GM18519 (cell line): ENCODE data around the gene SLC12A7.

Experiments used
- ATAC-seq: cut with Tn5 transposase; IDR thresholded peaks from one replicate; pipeline ENCODE4 v1.9.1; 2021; ENCODE audit warnings: mild to moderate bottlenecking, moderate library complexity; ENCODE audit not compliant: unreplicated experiment, low FRiP score

SLC12A7 gene

DNA sequence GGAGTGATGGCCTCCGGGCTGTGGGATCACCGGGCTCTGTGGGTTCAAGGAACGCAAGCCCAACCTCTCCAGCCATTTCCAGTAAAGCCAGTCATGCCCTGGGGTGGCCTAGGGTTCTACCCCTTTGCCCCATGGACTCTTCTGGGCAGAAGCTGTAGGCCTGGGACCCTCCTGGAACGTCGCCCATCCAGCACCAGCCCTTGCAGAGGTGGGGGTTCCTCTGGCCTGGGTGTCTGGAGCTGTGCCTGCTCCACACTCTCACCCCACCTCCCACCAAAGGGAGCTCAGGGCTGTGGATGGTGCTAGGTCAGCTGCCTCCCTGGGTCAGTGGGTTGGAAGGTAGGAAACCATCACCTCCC, 1.4 kb upstream of the SLC12A7 start:
- ATAC-seq = no peak

DNA sequence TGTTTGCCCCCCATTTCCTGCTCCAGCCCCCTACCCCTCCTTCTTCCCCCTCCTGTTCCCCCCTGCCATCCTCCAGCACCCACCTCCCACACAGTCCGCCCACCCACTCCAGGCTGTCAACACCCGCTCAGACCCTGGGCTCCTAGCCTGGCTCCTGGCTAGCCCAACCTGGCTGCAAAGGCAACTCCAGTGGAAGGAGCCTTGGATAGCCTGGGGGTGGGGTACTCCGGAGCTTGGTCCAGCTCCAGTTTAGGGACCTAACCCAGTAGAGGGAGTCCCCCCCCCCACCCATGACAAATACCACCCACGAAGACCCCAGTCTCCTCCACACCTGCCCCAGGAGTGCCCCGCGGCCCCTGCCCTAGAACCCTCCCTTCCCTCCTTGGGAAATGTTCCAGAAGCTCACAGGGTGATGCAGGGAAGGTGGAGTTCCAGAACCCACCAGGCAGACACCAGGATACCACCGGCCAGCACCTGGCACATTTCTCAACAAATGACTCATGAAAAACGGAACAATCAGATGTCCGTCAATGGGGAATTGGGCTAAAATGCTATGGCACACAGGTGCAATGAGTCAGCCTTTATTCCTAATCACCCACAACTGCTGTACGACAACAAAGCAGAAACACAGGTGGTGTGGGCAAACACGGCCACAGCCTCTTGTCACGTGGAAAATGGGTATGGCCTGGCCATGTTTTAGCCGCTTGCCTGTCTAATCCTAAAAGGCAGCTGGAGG, 901 bp upstream of the SLC12A7 start:
- ATAC-seq = no peak

DNA sequence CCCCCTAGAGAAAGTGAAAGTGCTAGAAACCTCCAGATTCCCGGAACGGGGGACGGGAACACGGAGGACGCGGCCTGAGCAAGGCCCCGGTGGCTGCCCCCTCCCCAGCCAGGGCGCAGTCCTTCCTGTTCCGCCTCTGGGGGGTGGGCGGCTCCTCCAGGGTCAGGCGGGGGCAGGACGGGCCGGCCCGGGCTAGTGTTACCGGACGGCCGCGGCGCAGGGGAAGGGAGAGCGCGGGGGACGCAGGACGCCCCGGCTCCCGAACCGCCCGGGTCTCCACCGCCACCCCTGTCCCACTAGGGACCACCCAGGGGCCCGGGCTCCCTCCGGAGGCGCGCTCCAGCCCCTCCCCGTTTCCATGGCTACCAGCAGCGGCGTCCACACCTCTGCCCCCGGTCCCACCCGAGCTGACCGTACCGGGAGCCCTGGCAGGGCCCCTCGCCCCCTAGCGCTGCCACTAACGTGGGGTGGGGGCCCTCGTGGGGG, 579 bp downstream of the SLC12A7 start:
- peak; percentile 8 for ATAC-seq

DNA sequence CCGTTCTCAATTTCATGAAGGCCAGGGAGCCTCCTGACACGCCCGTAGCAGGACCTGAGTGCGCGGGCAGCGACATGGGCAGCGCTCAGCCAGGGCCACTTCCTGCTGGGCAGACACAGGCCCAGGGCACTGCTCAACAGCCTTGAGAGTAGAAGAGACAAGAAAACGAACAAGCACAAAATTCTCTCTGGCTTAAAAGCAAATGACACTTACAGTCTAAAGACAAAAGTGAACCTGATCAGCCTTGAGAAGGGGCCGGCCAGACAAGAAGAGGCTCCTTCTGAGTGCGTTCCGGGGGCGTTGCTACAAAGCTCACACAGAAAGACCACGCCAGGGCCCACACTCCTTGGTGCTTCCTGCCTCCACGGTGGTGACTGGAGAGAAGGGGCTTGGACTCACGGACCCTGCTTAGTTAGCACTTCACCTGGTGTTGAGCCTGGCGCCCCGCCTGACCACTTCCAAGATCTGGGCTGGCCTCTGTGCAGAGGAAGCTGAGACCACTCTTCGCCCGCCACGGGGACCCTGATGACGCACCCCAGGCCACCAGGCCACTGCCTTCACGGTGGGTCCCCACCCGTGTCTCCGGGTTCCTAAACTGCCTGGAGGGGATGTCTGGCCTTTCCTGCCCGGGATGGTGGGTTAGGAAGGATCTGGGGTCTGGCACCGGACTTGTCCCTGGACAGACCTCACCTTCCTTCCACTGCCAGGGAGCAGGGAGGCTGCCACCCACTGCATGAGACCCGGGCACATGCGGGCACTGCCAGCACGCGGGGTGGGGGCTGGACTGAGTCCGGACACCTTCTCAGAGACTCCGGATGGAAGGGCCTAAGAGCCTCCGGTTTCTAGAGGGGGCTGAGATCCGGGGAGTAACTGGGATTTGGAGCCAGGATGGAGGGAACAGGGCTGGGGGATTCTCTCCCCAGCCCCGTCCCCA, 1.3 kb downstream of the SLC12A7 start:
- no peak for ATAC-seq

DNA sequence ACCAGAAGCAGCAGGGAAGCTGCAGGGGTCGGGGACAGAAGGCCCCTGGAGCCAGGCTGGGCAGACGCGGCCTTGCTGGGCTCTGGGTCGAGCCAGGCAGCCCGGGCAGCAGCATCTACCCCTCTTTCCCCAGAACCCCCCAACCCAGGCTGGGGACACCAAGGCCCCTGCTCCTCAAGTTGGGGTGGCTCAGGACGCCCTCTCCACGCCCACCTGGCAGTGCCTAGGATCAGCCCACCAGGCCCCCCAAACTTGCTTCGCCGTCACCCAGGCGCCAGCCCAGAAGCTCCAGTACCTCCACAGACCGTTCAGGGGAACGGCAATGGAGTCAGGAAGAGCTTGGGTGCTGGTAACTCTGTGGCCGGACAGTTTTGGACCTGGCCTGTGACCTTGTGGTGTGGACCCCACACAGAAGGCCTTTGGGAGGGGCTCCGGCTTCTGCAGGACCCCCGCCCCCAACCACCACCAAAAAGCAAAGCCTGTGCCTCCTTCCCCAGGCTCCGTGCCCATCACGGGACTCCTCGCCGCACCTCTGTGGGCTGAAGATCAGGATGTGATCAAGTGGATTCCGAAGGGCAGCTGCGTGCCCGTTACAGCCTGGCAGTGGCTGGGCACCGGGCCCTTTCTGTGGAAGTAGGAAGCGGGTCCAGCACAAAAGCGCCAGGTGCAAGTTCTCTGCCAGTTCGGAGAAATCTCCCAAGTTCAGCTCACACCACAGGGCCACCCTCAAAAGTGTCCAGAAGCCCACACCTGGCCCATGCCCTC, 2.1 kb downstream of the SLC12A7 start:
- no peak for ATAC-seq

DNA sequence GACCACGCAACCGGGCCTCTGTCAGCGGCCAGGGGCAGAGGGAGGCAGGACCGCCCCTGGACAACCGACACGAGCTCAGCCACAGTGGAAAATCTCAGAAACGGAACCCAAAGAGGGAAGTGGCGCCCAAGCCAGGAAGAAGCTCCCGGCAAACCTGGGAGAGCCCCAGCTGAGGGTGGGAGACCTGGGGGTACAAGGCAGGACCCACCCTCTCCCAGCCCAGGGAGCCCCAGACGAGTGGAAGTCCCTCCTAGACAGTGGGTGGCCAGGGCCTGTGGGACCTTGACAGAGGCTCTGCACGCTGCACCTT, 3.0 kb downstream of the SLC12A7 start:
- no peak for ATAC-seq

DNA sequence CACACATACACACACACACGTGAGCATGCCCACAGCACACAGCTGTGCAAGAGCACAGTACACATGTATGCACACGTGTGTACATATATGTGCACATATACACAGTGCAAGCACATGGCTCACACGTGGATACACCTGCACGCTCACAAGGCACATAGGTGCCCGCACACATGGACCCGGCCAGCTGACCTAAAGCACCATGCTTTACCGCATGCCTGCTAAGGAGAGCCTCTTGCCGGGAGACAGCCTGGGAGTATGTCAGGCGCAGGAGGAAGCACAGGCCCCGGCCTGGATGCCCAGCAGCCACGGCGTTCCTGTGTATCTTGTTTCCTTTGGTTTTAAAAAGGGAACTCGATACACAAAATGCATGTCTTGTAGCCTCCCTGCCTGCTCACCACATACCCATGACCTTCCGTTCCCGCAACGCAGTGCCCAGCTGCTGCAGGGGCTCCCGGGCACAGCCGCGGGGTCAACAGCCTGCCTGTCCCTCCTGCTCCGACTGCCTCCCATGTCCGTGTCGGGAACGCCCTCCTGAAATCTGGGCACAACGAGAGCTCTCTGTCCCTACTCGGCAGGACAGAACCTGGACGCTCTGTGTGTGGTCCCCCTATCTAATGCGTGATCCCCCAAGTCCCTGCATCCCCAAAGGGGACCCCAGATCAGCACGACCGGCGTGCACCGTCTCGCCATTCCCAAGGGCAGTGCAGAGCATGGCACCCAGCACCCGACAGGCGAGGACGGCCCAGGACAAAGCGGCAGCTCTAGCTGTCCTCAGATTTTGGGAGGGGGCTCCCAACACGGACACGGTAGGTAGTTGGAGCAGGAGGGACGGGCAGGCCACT, 3.6 kb downstream of the SLC12A7 start:
- ATAC-seq = no peak

DNA sequence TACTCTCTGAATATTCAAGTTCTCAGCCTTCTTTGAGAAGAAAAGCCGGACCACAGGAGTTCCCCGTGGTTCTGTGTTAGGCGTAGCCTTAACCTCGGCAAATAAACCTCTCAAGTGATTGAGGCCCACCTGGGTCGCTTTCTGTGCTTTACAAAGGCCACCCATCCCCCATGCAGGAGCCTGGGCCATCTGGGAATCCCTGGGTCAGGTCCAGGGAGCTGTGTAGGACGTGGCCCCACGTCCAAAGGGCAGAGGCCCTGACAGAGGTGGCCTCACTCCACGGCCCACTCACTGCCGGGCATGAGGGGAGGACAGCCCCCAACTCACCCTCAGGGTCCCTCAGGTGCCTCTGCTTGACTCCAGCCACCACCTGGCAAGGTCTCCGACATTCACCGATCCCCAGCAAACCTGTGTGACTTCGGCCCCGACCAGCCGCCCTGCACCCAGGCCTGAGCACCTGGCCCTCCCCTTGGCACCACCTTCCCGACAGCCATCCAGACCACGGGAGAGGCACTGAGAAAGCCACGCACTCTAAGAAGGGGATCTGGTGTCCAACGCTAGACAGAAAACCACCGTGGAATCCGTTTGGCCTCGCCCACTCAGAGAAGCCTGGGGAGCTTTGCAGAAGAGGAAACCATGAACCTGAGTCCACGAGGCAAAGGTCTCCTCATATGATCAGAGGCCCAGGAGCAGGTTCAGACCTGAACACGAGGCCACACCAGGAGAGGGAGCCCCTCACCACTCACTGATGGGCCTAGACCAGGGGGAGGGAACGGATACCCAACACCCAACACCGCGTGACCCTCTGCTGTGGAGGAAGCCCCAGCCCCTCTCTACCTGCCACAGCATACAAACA, 4.5 kb downstream of the SLC12A7 start:
- no peak for ATAC-seq

DNA sequence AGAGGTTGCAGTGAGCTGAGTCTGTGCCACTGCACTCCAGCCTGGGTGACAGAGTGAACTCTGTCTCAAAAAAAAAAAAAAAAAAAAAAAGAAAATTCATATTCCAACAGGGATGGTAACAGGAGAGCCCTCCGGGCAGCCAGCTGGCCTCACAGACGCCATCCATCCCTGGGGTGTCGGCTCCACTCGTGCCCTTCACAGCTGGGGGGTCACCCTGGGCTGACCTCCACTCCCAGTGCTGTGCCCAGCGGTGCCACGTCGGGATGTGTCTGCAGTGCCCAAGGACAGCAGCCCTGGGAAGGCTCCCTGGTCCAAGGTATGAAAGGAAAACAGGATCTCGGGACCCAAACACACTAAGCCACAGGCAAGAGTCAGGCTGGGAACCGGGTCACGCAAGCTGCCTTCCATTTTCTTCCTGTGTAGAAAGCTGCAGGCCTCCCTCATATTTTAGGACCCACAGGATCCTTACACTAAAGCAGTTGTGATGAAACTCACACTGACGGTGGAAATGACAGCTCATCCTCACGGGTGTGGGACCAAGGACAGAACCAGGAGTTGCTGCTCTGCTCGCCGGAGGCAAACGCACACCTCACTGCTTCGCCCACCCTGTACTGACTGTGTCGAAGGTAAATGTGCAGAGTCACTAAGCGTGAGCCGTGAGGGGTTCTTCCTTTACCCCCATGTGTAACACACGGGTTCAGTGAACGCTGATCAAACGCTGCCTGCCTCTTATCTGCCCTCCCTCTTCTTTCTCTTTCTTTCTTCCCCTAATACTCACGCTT, 5.3 kb downstream of the SLC12A7 start:
- ATAC-seq = no peak

DNA sequence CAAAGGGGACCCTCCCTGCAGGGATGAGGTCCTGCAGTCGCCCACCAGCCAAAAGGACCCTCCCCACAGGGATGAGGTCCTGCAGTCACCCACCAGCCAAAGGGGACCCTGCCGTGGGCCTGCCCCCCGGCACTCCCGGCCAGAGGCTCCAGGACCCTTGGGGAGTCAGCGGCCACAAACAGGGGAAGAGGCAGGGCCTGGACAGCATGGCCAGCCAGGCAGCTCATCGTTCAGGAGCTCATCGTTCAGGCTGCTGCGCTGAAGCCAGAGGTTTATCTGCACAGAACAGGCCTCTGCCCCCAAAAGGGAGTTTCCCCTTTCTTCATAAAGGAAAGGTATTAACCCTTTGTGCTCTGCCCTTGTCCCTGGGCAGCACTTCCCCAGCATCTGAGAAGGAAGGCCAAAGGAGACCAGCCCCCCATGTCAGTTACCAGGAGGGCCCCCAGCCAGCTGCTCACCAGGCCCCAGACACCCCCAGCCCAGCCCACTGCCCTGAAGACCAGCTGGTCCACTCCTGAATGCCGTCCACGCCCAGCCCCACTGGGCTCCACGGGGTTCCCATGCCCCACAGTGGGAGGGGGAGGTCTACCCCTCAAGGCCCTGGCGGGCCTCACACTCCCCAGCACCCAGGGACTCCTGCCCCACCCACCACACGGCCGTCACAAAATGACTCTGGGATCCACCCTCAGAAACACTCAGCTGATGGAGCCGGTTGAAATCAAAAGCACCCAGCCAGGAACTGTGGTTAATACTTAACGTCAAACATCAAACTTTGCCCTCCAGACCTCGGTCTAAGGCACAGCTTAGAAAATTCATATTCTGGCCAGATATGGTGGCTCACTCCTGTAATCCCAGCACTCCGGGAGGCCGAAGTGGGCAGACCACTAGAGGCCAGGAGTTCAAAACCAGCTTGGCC, 6.3 kb downstream of the SLC12A7 start:
- ATAC-seq = no peak

DNA sequence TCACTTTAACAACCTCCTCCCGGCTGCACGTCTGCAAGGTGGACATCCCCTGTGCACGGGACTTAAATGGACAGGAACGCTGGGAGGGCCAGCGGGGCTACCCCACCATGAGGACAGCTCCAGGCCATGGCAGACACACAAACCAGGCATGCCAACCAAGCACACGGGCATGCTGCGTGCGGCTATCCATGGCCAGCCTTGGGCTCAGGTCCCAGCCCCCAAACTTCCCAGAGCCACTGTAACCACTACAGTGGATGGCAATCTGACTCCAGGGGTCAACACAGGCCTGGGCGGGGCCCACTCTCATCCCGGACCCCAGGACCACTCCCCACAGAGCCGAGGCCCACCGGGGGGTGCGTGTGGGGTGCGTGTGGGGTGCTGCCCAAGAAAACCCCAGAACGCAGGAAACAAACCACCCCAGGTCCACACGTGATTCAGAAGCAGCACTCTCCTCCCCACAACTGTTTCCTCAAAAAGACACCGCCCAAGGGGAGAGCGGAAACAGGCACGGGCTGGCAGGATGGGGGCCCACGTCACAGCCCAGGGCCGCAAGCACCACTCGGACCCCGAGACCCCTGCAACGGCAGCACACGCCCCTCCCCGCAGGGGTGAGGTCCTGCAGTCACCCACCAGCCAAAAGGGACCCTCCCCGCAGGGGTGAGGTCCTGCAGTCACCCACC, 7.4 kb downstream of the SLC12A7 start:
- no peak for ATAC-seq

DNA sequence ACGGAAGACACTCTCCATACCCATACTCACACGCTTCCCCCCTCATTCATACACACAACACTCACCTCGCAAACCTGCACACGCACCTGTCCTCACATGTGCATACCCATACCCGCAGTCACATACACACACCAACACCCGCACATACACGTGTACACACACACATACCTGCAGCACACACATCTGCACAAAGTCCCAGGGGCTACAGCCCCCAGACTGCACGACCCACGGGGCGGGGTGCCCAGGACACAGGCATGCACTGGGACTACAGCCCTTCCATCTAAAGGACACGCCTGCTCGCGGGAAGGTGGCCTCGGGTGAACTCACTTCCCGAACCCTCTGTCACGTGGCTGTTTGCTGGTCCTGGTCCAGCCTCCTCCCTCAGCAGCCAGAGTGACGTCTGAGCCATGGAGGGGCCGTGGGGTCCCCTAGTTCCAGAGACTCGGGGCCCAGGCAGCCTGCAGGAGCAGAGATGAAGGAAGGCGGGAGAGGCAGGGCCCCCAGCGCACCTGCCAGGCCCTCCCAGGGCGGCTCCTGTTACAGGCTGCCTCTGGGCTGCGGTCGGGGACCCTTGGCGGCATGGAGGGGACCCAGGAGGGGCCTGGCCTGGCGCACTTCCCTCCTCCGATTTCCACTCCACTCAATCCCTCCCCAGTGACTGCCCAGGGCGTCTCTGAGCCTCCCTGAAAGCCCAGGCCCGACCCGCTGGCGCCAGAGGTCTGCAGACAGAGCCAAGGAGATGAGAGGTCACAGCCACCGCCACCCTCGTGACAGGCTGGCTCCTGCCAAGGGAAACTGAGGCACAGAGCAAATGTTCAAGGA, 8.1 kb downstream of the SLC12A7 start:
- ATAC-seq = no peak

DNA sequence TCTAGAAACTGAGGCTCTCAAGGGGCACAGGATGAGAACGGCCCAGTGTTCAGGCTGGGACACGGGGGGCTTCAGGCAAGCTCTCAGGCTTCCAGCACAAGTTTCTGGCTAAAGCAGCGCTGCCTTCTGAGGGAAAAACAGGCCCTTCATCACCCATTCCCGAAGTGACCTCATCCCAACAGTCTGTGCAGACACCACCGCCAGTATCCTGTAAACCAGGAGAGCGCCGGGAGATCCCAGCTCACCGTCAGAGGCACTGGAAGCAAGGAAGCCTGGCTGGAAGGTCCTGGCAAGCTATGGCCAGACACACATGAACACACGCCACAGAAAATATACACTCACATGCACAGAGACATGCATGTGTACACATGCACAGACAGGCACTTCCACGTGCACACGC, 8.8 kb downstream of the SLC12A7 start:
- no peak for ATAC-seq

DNA sequence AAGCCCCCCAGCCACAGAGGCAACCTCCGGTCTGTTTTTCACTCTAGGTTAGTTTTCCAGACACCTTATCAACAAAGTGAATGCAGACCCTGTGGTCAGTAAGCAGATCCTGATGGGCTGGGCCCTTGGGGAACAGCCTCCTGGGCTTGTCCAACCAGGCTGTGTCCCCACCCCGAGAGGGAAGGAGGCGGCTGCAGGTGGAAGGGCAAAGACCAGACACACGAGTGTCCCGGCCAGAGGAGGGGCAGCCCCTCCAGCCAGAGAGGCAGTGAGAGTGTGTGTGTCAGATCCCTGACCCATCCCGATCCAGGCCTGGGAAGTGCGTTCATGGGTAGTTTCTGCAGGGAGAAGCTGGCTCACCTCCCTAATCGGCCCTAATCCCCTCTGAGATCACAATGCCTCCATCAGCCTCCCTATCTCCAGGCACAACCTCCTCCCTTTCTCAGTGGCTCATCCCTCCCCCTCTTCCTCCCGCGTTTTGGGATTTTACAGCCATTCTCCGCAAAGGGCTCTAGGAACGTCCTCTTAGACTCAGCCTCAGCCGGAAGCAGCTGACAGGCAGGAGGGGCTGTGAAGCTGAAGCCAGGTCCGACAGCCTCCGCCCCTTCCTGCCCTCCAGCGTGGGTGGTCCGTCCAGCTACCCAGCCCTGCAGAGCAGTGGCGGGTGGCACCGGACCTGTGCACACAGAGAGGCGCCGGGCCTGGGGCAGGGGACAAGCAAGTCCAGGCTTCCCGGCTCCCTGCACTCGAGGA, 9.7 kb downstream of the SLC12A7 start:
- ATAC-seq = no peak
